Stimulated activated CD8-positive, alpha-beta memory T cell treated with anti-CD3 and anti-CD28 coated beads, Interleukin-12 subunit alpha, Interleukin-12 subunit beta, amount 100 ng/mL, for 1 hour (primary cell): ENCODE measurements around the gene GABRG3.

ENCODE experiments used
- DNase-seq: peaks from one replicate; pipeline ENCODE4 v3.0.0-alpha.2; 2020; ENCODE audit warnings: low read depth

GABRG3 gene

GRCh38 chr15:26970712-26971210 lies at the start of gene GABRG3:
GABRG3 (plus strand) TSS chr15:26971181.
- DNase-seq: no peak

GRCh38 chr15:26921433-26921832 lies 49.5 kb upstream of the GABRG3 start:
- no peak for DNase-seq

DNA sequence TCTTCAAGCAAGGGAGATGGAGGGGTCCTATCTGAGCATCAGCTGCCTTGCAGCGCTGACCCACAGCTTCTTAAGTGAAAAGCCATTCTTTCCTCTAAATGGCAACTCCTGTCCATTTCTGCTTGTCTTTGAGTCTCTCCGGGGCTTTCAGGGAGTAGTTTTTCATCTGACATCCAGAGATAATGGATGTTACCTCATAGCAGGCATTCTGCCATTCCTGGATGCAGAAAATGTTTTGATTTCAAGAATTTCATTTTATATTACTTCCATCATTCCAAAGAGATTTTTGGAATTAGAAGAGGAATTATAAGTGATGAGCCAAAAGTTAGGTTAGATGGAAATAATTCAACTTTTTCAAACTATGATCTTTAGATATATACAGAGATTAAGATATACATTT lies 44.9 kb upstream of the GABRG3 start:
- DNase-seq: no peak

DNA sequence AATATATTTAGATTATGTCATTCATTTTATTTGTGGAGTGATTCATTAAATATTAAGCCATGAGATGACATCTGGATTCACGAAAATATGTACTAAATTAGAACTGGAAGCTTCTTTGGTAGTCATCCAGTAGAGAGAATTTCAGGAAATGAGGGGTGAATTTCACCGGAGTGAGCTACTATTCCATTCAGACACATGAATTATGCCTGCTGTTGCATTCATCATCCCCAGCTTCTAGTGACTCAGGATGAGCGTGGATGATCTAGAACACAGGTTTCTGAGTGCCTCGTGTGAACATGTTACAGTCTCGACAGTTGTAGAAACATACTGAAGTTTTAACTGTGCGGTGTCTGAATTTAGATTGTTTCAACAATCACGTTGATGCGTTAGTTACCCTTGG lies 42.9 kb upstream of the GABRG3 start:
- no peak for DNase-seq

- DNase-seq: no peak
Observed at GRCh38 chr15:26929588-26929987, 41.4 kb upstream of the GABRG3 start.

- no peak for DNase-seq
Observed at GRCh38 chr15:26934848-26935247, 36.1 kb upstream of the GABRG3 start.

GRCh38 chr15:26935322-26935721 lies 35.7 kb upstream of the GABRG3 start:
- DNase-seq: no peak

DNA sequence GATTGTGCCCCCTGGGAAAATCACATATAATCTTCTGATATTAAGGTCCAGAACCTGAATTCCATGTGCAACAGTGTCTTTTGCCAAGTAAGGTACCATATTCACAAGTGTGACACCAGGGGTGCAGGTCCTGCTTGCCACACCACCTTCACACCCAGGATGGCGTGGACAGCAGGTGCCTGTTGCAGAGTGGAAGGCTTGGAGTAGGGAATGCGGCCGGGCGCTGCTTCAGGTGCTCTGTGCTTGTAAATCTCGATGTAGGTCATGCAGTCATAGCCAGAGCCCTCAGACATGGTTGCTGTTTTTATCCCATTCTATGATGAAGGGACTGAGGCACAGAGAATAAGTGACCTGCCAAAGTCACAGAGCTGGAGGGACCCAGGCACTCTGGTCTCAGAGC lies 34.5 kb upstream of the GABRG3 start:
- no peak for DNase-seq

- no peak for DNase-seq
Observed at GRCh38 chr15:26937134-26937533, 33.8 kb upstream of the GABRG3 start.

DNA sequence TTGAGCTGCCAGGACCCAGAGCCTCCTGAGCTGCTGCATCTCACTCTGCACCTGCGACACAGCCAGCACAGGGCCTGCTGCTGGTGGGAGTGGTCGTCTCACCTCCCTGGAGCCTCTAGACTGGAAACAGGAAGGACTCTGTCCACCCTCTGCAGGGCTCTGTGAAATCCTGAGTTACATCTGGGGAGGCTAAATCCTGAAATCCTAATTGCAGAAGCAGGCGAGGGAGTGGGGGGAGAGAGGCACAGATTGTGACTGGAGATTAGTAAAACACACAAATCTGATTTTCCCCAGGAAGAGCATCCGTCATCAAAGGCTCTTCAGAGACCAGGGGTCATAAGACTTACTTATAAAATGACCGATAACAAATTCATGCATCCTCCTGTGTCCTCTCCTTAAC lies 31.6 kb upstream of the GABRG3 start:
- no peak for DNase-seq

DNA sequence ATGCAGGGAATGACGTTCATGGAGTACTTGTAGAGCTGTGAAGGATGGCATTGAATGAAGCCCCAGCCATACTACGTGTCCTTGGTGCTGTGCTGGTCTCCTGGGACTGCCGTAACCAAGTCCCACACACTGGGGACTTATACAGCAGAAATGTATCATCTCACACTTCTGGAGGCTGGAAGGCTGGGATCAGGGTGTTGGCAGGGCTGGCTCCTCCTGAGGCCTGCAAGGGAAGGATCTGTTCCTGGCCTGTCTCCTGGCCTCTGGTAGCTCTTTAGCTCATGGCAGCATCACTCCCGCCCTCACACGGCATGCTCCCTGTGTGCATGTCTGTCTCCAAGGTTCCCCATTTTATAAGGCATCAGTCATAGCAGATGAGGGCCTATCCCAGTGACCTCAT lies 29.5 kb upstream of the GABRG3 start:
- no peak for DNase-seq

- DNase-seq: no peak
Observed at GRCh38 chr15:26943866-26944265, 27.1 kb upstream of the GABRG3 start.

- no peak for DNase-seq
Observed at GRCh38 chr15:26945046-26945445, 25.9 kb upstream of the GABRG3 start.

DNA sequence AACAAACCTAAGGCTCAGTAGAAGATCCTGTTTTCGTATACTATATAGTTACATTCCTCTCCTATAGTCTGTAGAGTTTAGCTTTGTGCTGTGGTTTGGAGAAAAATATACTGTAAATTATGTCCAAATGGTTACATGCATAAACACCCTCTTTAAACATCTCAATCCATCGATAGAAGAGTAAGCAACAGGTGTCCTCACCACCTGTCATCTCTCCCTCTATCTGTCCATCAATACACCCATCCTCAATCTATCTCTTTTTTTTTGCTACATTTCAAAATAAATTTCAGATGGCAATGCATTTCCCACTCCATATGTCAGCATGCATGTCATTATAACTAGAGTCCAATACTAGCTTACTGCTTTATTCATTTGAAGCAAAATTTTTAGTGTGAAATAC lies 21.0 kb upstream of the GABRG3 start:
- DNase-seq: no peak

DNA sequence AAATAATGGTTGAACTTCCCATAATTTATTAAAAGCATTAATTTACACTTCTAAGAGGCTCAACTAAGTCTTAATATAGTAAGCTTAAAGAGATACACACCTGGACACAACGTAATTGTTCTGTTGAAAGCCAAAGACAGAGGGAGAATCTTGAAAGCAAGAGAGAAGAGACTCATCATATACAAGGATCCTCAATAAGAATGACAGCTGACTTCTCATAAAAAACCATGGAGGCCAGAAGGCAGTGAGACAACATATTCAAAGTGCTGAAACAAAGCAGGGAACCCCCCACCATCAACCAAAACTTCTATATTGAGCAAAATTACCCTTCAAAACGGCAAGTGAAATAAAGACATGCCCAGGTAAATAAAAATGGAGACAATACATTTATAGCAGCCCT lies 16.6 kb upstream of the GABRG3 start:
- no peak for DNase-seq

DNA sequence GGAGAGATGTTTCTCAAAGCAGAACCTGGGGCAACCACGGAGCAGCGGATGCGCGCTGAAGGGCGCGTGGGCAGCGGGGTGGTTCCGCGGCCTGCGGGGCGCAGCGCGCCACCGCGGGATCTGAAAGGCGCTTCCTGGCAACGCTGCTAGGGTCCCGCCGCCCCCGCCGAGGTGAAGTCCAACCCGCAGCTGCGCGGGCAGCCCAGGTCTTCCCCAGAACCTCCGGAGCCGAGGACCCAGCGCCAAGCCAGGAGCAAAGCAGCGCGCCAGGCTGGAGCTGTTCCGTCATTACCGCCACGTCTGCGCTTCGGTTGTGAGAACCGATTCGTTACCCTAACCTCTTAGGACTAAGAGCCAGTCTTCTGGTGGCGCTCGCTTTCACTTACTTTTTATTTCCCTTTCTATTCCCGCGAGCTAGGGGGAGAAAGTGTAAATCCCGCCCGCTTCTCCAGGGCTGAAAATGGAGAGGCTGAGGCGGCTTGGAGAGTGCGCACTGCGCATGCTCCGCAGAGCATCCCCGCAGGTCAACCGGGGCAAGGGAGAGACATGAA lies 3.2 kb upstream of the GABRG3 start:
- DNase-seq: no peak

DNA sequence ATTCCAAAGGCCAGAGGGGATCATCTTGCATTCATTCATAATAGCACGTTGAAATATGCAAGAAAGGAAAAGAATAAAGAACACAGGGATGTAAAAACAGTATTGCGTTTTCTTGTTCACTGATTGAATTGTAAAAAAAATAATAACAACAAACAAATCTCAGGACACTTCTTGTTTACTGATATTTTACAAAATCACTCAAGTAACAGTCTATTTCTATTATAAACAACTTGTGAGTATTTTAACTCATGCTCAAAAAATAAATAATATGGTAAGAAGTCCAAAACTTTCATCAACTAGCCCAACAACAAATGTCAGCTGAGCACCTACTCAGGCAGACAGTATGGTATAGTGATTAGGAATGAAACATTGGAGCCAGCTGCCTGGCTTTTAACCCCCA lies 2.2 kb upstream of the GABRG3 start:
- DNase-seq: no peak

DNA sequence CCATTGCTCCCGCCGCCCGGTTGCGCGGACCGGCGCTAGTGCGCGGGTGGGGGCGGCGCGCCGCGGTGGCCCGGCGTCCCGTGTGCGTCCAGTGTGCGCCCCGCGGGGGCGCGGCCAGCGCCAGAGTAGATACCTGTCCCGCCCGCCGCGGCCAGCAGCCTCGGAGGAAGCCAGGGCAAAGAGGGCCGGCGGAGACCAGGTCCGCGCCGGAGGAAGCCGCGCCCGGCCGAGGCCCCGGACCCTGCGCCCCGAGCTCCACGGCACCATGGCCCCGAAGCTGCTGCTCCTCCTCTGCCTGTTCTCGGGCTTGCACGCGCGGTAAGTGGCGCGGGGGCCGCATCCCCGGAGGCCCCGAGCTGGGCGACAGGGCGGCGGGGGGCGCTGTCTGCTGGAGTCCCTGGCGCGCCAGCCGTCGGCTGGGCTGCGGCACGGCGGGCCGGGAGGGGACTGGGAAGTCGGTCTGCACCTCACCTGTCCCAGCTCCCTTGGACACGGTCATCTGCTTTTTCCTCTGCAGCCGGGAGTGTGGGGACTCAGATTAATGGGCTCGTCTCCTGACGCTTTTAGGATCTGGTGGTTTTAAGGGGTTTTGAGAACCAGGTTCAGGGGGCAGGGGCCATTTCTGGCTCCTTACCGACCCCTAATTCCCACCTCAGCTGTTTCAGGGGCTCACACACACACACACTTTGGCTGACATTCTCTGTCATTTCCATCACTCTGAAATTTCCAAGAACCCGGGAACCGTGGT lies 464 bp downstream of the GABRG3 start:
- DNase-seq: no peak

- no peak for DNase-seq
Observed at GRCh38 chr15:26972636-26973035, 1.7 kb downstream of the GABRG3 start.

GRCh38 chr15:26974120-26974780 lies 3.3 kb downstream of the GABRG3 start:
- no peak for DNase-seq

GRCh38 chr15:26981492-26981891 lies 10.5 kb downstream of the GABRG3 start:
- no peak for DNase-seq

DNA sequence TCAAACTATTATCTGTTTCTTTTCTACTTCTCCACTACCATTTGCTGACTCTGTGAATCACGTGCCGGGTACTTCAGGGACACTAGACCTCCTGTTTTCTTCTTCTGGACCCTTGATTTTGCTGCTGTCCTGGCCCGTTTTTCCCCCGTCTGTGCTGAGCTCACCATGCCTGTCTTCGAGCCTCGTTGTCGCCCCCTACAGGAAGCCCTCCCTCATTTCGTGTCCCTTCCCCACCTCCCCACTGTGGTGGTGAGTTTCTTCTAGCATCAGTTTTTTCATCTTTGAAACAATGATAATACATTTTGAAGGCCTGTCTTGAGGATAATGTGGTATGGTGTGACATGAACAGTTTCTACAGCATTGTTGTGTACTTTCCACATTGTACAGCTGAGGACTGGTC lies 12.8 kb downstream of the GABRG3 start:
- no peak for DNase-seq

DNA sequence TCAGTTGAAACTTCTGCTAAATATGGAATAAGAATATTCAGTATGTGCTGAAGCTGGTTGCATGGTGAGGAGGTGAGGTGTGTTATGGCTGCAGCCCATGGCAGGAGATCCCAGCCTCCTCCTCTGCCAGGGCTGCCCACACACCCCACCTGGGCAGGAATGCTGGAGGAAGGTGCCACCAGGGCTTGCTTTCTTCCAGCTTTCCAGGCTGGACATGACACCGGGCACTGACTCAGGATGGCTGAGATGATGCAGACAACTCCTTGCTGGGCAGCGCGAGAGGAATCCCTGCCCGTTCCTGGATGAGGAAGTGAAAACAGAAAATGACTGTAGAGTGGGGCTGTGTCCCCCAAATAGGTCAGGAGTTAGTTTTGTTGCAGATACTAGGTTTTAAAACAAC lies 14.1 kb downstream of the GABRG3 start:
- no peak for DNase-seq
